Keratinocyte (primary cell): ENCODE measurements around the gene ADGRL3. TPM values are rescaled to one million over a fixed set of nuclear protein-coding genes. Genes with fewer than 3 reads are reported as not detected.

Source experiments
- DNase-seq: peaks from one replicate; pipeline ENCODE4 v3.0.0-alpha.2; 2011; ENCODE audit warnings: low read depth, missing footprints, low spot score
- FAIRE-seq: peaks from 2 replicates; lab custom pipeline; 2011; peaks lifted over from hg19 to GRCh38; lab: Jason Lieb, UNC
- H2AFZ ChIP-seq: 2 replicates; pipeline ENCODE4 v1.6.0; 2012; ENCODE audit warnings: low read length, control low read depth, inconsistent platforms; ENCODE audit not compliant: control insufficient read depth
- H3K27ac ChIP-seq: 2 replicates; pipeline ENCODE4 v1.5.1; 2011; ENCODE audit warnings: low read length; ENCODE audit not compliant: control insufficient read depth, insufficient read depth
- H3K27me3 ChIP-seq: 3 replicates; pipeline ENCODE4 v1.6.0; 2011; ENCODE audit warnings: low read length; ENCODE audit not compliant: control insufficient read depth, insufficient read depth; ENCODE audit errors: extremely low read depth
- H3K36me3 ChIP-seq, 2 experiments: 2 replicates in 1 of 2; 3 replicates in 1 of 2; pipeline ENCODE4 v1.5.1; 2011; ENCODE audit warnings: low read length in 2 of 2, mild to moderate bottlenecking in 1 of 2; ENCODE audit not compliant: control insufficient read depth in 2 of 2, insufficient read depth in 2 of 2; ENCODE audit errors: extremely low read depth in 1 of 2
- H3K4me1 ChIP-seq: 3 replicates; pipeline ENCODE4 v1.5.1; 2011; ENCODE audit warnings: low read length; ENCODE audit not compliant: control insufficient read depth, insufficient read depth; ENCODE audit errors: extremely low read depth
- H3K4me2 ChIP-seq: 3 replicates; pipeline ENCODE4 v1.6.0; 2011; ENCODE audit warnings: low read depth, low read length; ENCODE audit not compliant: control insufficient read depth, insufficient read depth; ENCODE audit errors: extremely low read depth
- H3K4me3 ChIP-seq, 3 experiments: fragments of 200-600 bp in 1 of 3; sonication (generic) in 1 of 3; 2 replicates in 2 of 3; 3 replicates in 1 of 3; pipeline ENCODE4 v1.5.1; 2011 to 2016; ENCODE audit warnings: low read length in 3 of 3, mild to moderate bottlenecking in 3 of 3, control low read depth in 2 of 3, inconsistent platforms in 1 of 3, low read depth in 1 of 3, mixed read lengths in 1 of 3, mixed run types in 1 of 3, moderate library complexity in 1 of 3; ENCODE audit not compliant: control insufficient read depth in 2 of 3, insufficient read depth in 2 of 3; ENCODE audit errors: extremely low read depth in 1 of 3
- H3K79me2 ChIP-seq: 2 replicates; pipeline ENCODE4 v1.6.0; 2012; ENCODE audit warnings: low read length; ENCODE audit not compliant: control insufficient read depth, insufficient read depth
- H3K9ac ChIP-seq: 3 replicates; pipeline ENCODE4 v1.6.0; 2011; ENCODE audit warnings: low read length; ENCODE audit not compliant: control insufficient read depth, insufficient read depth; ENCODE audit errors: extremely low read depth
- H3K9me1 ChIP-seq: 3 replicates; pipeline ENCODE4 v1.6.0; 2011; ENCODE audit warnings: low read length; ENCODE audit not compliant: control insufficient read depth, insufficient read depth; ENCODE audit errors: extremely low read depth
- H3K9me3 ChIP-seq: 2 replicates; pipeline ENCODE4 v1.5.1; 2012; ENCODE audit warnings: low read depth, low read length; ENCODE audit not compliant: control insufficient read depth
- H4K20me1 ChIP-seq: 3 replicates; pipeline ENCODE4 v1.6.0; 2011; ENCODE audit warnings: low read length; ENCODE audit not compliant: control insufficient read depth, insufficient read depth; ENCODE audit errors: extremely low read depth
- CTCF ChIP-seq, 3 experiments: IDR thresholded peaks in 1 of 3; conservative IDR thresholded peaks in 1 of 3; optimal IDR thresholded peaks in 1 of 3; 2 replicates in 2 of 3; 3 replicates in 1 of 3; pipeline versions ENCODE3 to v1.5.1; 2011; ENCODE audit warnings: low read length in 3 of 3, mild to moderate bottlenecking in 3 of 3, moderate library complexity in 2 of 3, control low read depth in 1 of 3, inconsistent platforms in 1 of 3; ENCODE audit not compliant: insufficient read depth in 2 of 3; ENCODE audit errors: extremely low read depth in 1 of 3
- EZH2 ChIP-seq: IDR thresholded peaks from one replicate; pipeline ENCODE4 v1.6.1; 2012; ENCODE audit warnings: inconsistent platforms, mild to moderate bottlenecking, low read length, moderate library complexity
- dilution Hi-C: fragments of 300-500 bp; cut with MboI; formaldehyde crosslinking; loops from one replicate; pipeline ENCODE4 v1.7.0; 2020; ENCODE audit warnings: low sequenced_read_pairs; ENCODE audit not compliant: extremely low pct_ligation_motif_present
- polyA plus RNA-seq, 5 experiments: library from polyadenylated mRNA; depleted of rRNA in 3 of 5; stranded (reverse) in 3 of 5; stranded (forward) in 1 of 5; unstranded in 1 of 5; fragments of >200 nt; gene quantifications; 1 replicate in 1 of 5; 2 replicates in 3 of 5; 3 replicates in 1 of 5; pipeline versions ENCODE4 v1.2.1 to v1.2.3, GENCODE V29; 2011 to 2012; ENCODE audit warnings: missing spikeins in 2 of 5, low read depth in 1 of 5, low replicate concordance in 1 of 5

The ADGRL3 gene
- polyA plus RNA-seq, 1 donor (not counting 4 experiments of a cell fraction or from before 2014, with no cell fraction given) = 0.18 TPM

GRCh38 chr4:61579786-61580185, 379.7 kb downstream of the ADGRL3 start:
- Histone ChIP-seq H3K36me3 (no peaks in the 10 kb centered on the region), H2AFZ (no peak overlapping the region), H3K9ac (no peak overlapping the region), H4K20me1 (no peaks in the 10 kb centered on the region), H3K9me3 (no peaks in the 10 kb centered on the region), H3K4me1 (peaks cover 17% of the 10 kb centered on the region), H3K4me3 (no peak overlapping the region), H3K27ac (no peak overlapping the region), H3K9me1 (no peaks in the 10 kb centered on the region), H3K4me2 (no peak overlapping the region), H3K27me3 (no peaks in the 10 kb centered on the region), H3K79me2 (no peaks in the 10 kb centered on the region)
- FAIRE-seq (no peak), DNase-seq (no peak)
- dilution Hi-C loops = no loop called here
- no peak for TF ChIP-seq CTCF (optimal IDR thresholded peaks at IDR 0.05 in 1 of 3, IDR thresholded peaks at IDR 0.05 in 1 of 3, conservative IDR thresholded peaks at IDR 0.05 in 1 of 3; ENCODE audit: extremely low read depth in 1 of 3, insufficient read depth in 2 of 3, low read length in 3 of 3)

- H3K79me2 ChIP-seq = no peaks in the 10 kb centered on the region
- H3K4me3 ChIP-seq = no peak overlapping the region
- no peak overlapping the region for H3K27ac ChIP-seq
- no peak for FAIRE-seq
- H3K9me3 ChIP-seq = no peaks in the 10 kb centered on the region
- dilution Hi-C loops = no loop called here
- H3K4me1 ChIP-seq = peaks cover 17% of the 10 kb centered on the region
- TF ChIP-seq CTCF (optimal IDR thresholded peaks at IDR 0.05 in 1 of 3, IDR thresholded peaks at IDR 0.05 in 1 of 3, conservative IDR thresholded peaks at IDR 0.05 in 1 of 3; ENCODE audit: extremely low read depth in 1 of 3, insufficient read depth in 2 of 3, low read length in 3 of 3) (no peak), EZH2 (no peak)
- H3K4me2 ChIP-seq = no peak overlapping the region
- no peaks in the 10 kb centered on the region for H4K20me1 ChIP-seq
- no peak overlapping the region for H3K9ac ChIP-seq
- no peaks in the 10 kb centered on the region for H3K9me1 ChIP-seq
- no peaks in the 10 kb centered on the region for H3K36me3 ChIP-seq
- H2AFZ ChIP-seq = no peak overlapping the region
- no peak for DNase-seq
- no peaks in the 10 kb centered on the region for H3K27me3 ChIP-seq
These were observed 380.7 kb downstream of the ADGRL3 start for GRCh38 chr4:61580721-61581377.
